K562 (cell line): ENCODE results near the gene KIF3A. TPM values are rescaled to one million over a fixed set of nuclear protein-coding genes. Genes with fewer than 3 reads are reported as not detected.

Experiments
- ATAC-seq: fragments of 200-7000 bp; cut with Tn5 transposase; 3 replicates; pipeline ENCODE4 v1.9.1; 2020; ENCODE audit warnings: moderate library complexity
- BruUV-seq: library from RNA; stranded (reverse); fragments of 400-500 nt; replicated peaks from 2 replicates; lab custom pipeline; 2021; lab: Mats Ljungman, UMichigan
- CTCF ChIA-PET: fragments of 300-600 bp; formaldehyde crosslinking; extraction: SDS; loops from one replicate; lab custom pipeline; 2021; ENCODE audit warnings: low intra/inter-chr PET ratio; lab: Yijun Ruan, JAX
- POLR2A ChIA-PET: fragments of 300-600, 350-650 bp; sonication (Branson Sonifier 250); formaldehyde crosslinking; extraction: SDS; loops from one replicate; lab custom pipeline; 2021; ENCODE audit warnings: antibody characterized with exemption, inconsistent platforms; lab: Yijun Ruan, JAX
- DNase-seq, 4 experiments: peaks; one replicate each; pipeline versions ENCODE4 v3.0.0 to v3.0.0-alpha.2; 2011 to 2018; ENCODE audit warnings: low spot score in 3 of 4, mixed read lengths in 3 of 4; ENCODE audit errors: extremely low read depth in 1 of 4
- FAIRE-seq: peaks from 2 replicates; lab custom pipeline; 2011; peaks lifted over from hg19 to GRCh38; lab: Jason Lieb, UNC
- H2AFZ ChIP-seq: 2 replicates; pipeline ENCODE4 v1.6.0; 2011; ENCODE audit warnings: low read depth, low read length, control low read depth, inconsistent platforms
- H3K27ac ChIP-seq: fragments of 200-600 bp; 3 replicates; pipeline ENCODE4 v1.8.0; 2011; ENCODE audit warnings: low read depth, mild to moderate bottlenecking, control low read depth, inconsistent platforms, low read length, moderate library complexity, mixed read lengths; ENCODE audit errors: extremely low read depth
- H3K27me3 ChIP-seq, 2 experiments: fragments of 300-600 bp in 1 of 2; 2 replicates in 1 of 2; 3 replicates in 1 of 2; pipeline versions ENCODE4 v1.6.0 to v1.8.0; 2011; ENCODE audit warnings: inconsistent platforms in 2 of 2, low read length in 2 of 2, mild to moderate bottlenecking in 1 of 2, mixed read lengths in 1 of 2, moderate library complexity in 1 of 2; ENCODE audit not compliant: control insufficient read depth in 2 of 2, insufficient read depth in 2 of 2
- H3K36me3 ChIP-seq: fragments of 300-600 bp; 3 replicates; pipeline ENCODE4 v1.8.0; 2011; ENCODE audit warnings: mild to moderate bottlenecking, low read length, inconsistent platforms; ENCODE audit not compliant: control insufficient read depth, insufficient read depth
- H3K4me1 ChIP-seq, 2 experiments: fragments of 200-600 bp in 1 of 2; replicated peaks in 1 of 2; 2 replicates in 1 of 2; 3 replicates in 1 of 2; pipeline versions ENCODE4 v1.5.1 to v1.8.0; 2011; ENCODE audit warnings: inconsistent platforms in 2 of 2, low read length in 2 of 2, mild to moderate bottlenecking in 1 of 2, mixed read lengths in 1 of 2, moderate library complexity in 1 of 2; ENCODE audit not compliant: control insufficient read depth in 2 of 2, insufficient read depth in 2 of 2
- H3K4me2 ChIP-seq: 2 replicates; pipeline ENCODE4 v1.6.1; 2011; ENCODE audit warnings: low read length, control low read depth, inconsistent platforms, mixed read lengths; ENCODE audit not compliant: insufficient read depth
- H3K4me3 ChIP-seq: fragments of 200-600 bp; sonication (generic), shearing (Covaris generic); 2 replicates; pipeline ENCODE4 v1.5.1; 2016; ENCODE audit warnings: control low read depth, inconsistent platforms
- H3K79me2 ChIP-seq: fragments of 200-600 bp; 3 replicates; pipeline ENCODE4 v1.8.0; 2011; ENCODE audit warnings: low read length, inconsistent platforms; ENCODE audit not compliant: control insufficient read depth, insufficient read depth
- H3K9ac ChIP-seq, 2 experiments: 2 replicates each; pipeline versions ENCODE4 v1.6.0 to v1.6.1; 2011; ENCODE audit warnings: low read depth in 2 of 2, low read length in 2 of 2, control low read depth in 1 of 2, inconsistent platforms in 1 of 2, mild to moderate bottlenecking in 1 of 2, mixed read lengths in 1 of 2; ENCODE audit not compliant: insufficient read depth in 1 of 2
- H3K9me1 ChIP-seq: one replicate; pipeline ENCODE4 v1.6.0; 2011; ENCODE audit warnings: inconsistent platforms, mild to moderate bottlenecking, low read length, moderate library complexity; ENCODE audit not compliant: control insufficient read depth, insufficient read depth
- H3K9me3 ChIP-seq: replicated peaks from 2 replicates; pipeline ENCODE4 v1.5.1; 2011; ENCODE audit warnings: low read depth, low read length, inconsistent platforms; ENCODE audit not compliant: control insufficient read depth, insufficient read depth
- H4K20me1 ChIP-seq: replicated peaks from 2 replicates; pipeline ENCODE4 v1.6.1; 2011; ENCODE audit warnings: low read length, inconsistent platforms, mixed read lengths; ENCODE audit not compliant: control insufficient read depth, insufficient read depth
- CHD1 ChIP-seq: fragments of 200-600 bp; sonication (generic); IDR thresholded peaks from one replicate; pipeline ENCODE4 v1.6.1; 2012; ENCODE audit warnings: mild to moderate bottlenecking, moderate library complexity, low read length, inconsistent platforms
- ELF4 ChIP-seq: fragments of 450-650 bp; formaldehyde crosslinking; IDR thresholded peaks from 2 replicates; pipeline ENCODE4 v1.4.0; 2022; ENCODE audit warnings: missing genetic modification characterization
- JUN ChIP-seq, 2 experiments: sonication (generic) in 1 of 2; formaldehyde crosslinking in 1 of 2; IDR thresholded peaks; 2 replicates each; pipeline versions ENCODE4 v1.6.1 to v1.8.0; 2012 to 2022; ENCODE audit warnings: borderline replicate concordance in 2 of 2, mild to moderate bottlenecking in 2 of 2, improper control_type of control experiment in 1 of 2, low read depth in 1 of 2, low read length in 1 of 2, missing genetic modification reagents in 1 of 2
- KLF16 ChIP-seq: IDR thresholded peaks from 2 replicates; pipeline ENCODE4 v1.6.1; 2016; ENCODE audit warnings: antibody characterized with exemption
- MAX ChIP-seq: sonication (generic); formaldehyde crosslinking; IDR thresholded peaks from 2 replicates; pipeline ENCODE4 v1.9.0; 2022; ENCODE audit warnings: mild to moderate bottlenecking, missing genetic modification reagents
- MLX ChIP-seq, 2 experiments: fragments of 450-650 bp in 1 of 2; sonication (generic) in 1 of 2; formaldehyde crosslinking; conservative IDR thresholded peaks; 2 replicates each; pipeline versions ENCODE4 v1.4.0 to v1.8.1; 2020 to 2022; ENCODE audit warnings: mild to moderate bottlenecking in 1 of 2, missing genetic modification reagents in 1 of 2
- PURB ChIP-seq: sonication (generic); formaldehyde crosslinking; IDR thresholded peaks from 2 replicates; pipeline ENCODE4 v1.9.0; 2021; ENCODE audit warnings: low read depth, mild to moderate bottlenecking, missing genetic modification reagents
- SOX6 ChIP-seq: fragments of 450-650 bp; IDR thresholded peaks from 2 replicates; pipeline ENCODE4 v1.6.1; 2014; ENCODE audit warnings: mild to moderate bottlenecking
- TFAM ChIP-seq: fragments of 250-450 bp; sonication (Bioruptor Pico); conservative IDR thresholded peaks from 2 replicates; pipeline ENCODE4 v1.5.0; 2021; ENCODE audit warnings: mild to moderate bottlenecking, moderate library complexity
- ZC3H11A ChIP-seq: IDR thresholded peaks from 2 replicates; pipeline ENCODE4 v1.6.1; 2012; ENCODE audit warnings: low read depth, low read length, improper control_type of control experiment
- ZC3H8 ChIP-seq: fragments of 450-650 bp; IDR thresholded peaks from 2 replicates; pipeline ENCODE4 v1.6.1; 2017
- ZNF12 ChIP-seq: sonication (generic); formaldehyde crosslinking; IDR thresholded peaks from 2 replicates; pipeline ENCODE4 v1.4.0; 2020; ENCODE audit warnings: mild to moderate bottlenecking, missing genetic modification reagents
- WGBS: fragments of 100-300 bp; shearing (Covaris generic); methylation state at CpG from one replicate; pipeline ENCODE4 v1.1.6; 2016; ENCODE audit warnings: low coverage, mixed read lengths; ENCODE audit not compliant: insufficient coverage; ENCODE audit errors: missing lambda C conversion rate; 5-methylcytosine and 5-hydroxymethylcytosine counted together
- in situ Hi-C: fragments of 300-500 bp; cut with MboI; formaldehyde crosslinking; loops from 4 replicates; pipeline ENCODE4 v1.15.0; 2018; ENCODE audit warnings: inconsistent platforms, mixed read lengths
- intact Hi-C: fragments of 100-400 bp; cut with micrococcal nuclease; formaldehyde crosslinking; loops from 2 replicates; pipeline ENCODE4 v1.14.2; 2022
- polyA plus RNA-seq, 8 experiments: library from polyadenylated mRNA; depleted of rRNA in 4 of 8; stranded (reverse) in 5 of 8; unstranded in 3 of 8; fragments of >200 nt; fragmentation: Nextera tagmentation in 2 of 8; fragmentation: Illumina TruSeq in 1 of 8; extraction: Ambion mirVana in 2 of 8; extraction: Trizol in 1 of 8; gene quantifications; 2 replicates each; pipeline versions ENCODE4 v1.2.1 to v1.2.3, GENCODE V29; 2011 to 2014; ENCODE audit warnings: inconsistent platforms in 1 of 8, missing spikeins in 1 of 8
- total RNA-seq, 7 experiments: library from RNA; depleted of rRNA in 6 of 7; stranded (reverse); fragments of >200 nt in 6 of 7; fragmentation: Illumina TruSeq in 2 of 7; extraction: Trizol in 2 of 7; gene quantifications; 2 replicates each; pipeline versions ENCODE4 v1.2.1 to v1.2.3, GENCODE V29; 2011 to 2021; ENCODE audit warnings: low replicate concordance in 1 of 7

Gene KIF3A
- total and polyA plus RNA-seq, 9 of the 15 experiments (the other 6 are each of a cell fraction or from before 2014, with no cell fraction given), result 1.5 to 7.8 (median 6.0) TPM

- TF ChIP-seq TFAM (CRISPR knock-in tag) (no peak), SOX6 (peak; percentile 73)
These were observed 48.6 kb downstream of the KIF3A start (continued) for GRCh38 chr5:132688536-132689339.

- FAIRE-seq (no peak), DNase-seq (no peak), ATAC-seq (no peak)
- Histone ChIP-seq H4K20me1 (no peaks in the 10 kb centered on the region), H3K27me3 (no peaks in the 10 kb centered on the region), H3K27ac (no peak overlapping the region), H3K79me2 (no peaks in the 10 kb centered on the region), H3K4me2 (no peak overlapping the region), H3K9me3 (no peaks in the 10 kb centered on the region), H3K9me1 (no peaks in the 10 kb centered on the region), H3K9ac (no peak overlapping the region), H2AFZ (no peak overlapping the region), H3K4me1 (peaks cover 7 to 30% of the 10 kb centered on the region in 2 experiments; a peak in 4 of 5 replicates), H3K36me3 (no peaks in the 10 kb centered on the region), H3K4me3 (no peak overlapping the region)
- intact Hi-C loops (no loop called here), in situ Hi-C loops (no loop called here)
- no TSS peak for BruUV-seq
- CTCF ChIA-PET, result no interaction called here
- WGBS, result 66% methylated on average over 5 of the region's 5 CpGs
- TF ChIP-seq JUN (IDR thresholded peaks at IDR 0.05; ENCODE audit: borderline replicate concordance, low read depth, low read length) (no peak), JUN (CRISPR knock-in tag; IDR thresholded peaks at IDR 0.05; ENCODE audit: borderline replicate concordance) (0 out of 2 replicates have a peak, but pooled peaks have one; percentile 49), MLX (CRISPR knock-in tag; conservative IDR thresholded peaks at IDR 0.05) (no peak), KLF16 (no peak), PURB (CRISPR knock-in tag) (no peak), ELF4 (no peak), ZC3H8 (no peak), ZNF12 (CRISPR knock-in tag) (no peak), ZC3H11A (no peak), MAX (CRISPR knock-in tag) (0 out of 2 replicates have a peak, but pooled peaks have one; percentile 22), CHD1 (no peak)
- TF ChIP-seq, all 486 proteins: peak for 2
- POLR2A ChIA-PET, result interaction anchor here (0.7 to 0.8 kb wide), 2 partner anchors 11 to 364 kb away, joined by 3 to 6 read pairs; partner anchors contain the start of gene HSPA4
These were observed 49.4 kb downstream of the KIF3A start for GRCh38 chr5:132687995-132688394.
